ENCODE results near the gene RETREG1. TPM values are rescaled to one million over a fixed set of nuclear protein-coding genes. Genes with fewer than 3 reads are reported as not detected.

The RETREG1 gene
- total and polyA plus RNA-seq, 2 of the 13 experiments (the other 11 are each of a cell fraction or from before 2014, with no cell fraction given): 0.07 TPM; not detected in 1

DNA sequence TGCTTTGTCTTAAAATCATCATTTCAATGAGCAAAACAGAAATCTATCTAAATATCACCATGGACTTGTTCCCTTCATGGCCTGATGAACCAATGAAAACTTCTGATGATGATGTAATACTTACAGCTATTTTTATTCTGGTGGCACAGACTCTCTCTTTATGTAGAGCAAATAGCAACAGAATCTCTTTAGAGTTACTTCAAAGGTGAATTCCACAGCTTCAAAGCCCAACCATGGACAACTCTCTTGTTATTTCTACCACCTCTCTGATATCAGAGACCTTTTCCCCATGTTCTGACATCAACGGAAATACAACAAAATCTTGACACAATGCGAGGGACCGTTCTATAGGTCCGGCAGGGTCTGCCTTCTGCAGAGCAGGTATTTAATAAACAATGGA lies 70.1 kb downstream of the RETREG1 start:
- WGBS (ENCODE audit: low lambda C conversion rate): 7% methylated on average over 4 of the region's 4 CpGs
- Histone ChIP-seq H3K9ac (ENCODE audit: insufficient read depth, low read depth, low read length) (no peak overlapping the region), H3K79me2 (ENCODE audit: insufficient read depth, low read length) (no peaks in the 10 kb centered on the region), H3K36me3 (replicated peaks in 1 of 2; ENCODE audit: control insufficient read depth in 1 of 2, insufficient read depth in 2 of 2, low read length in 2 of 2) (no peaks in the 10 kb centered on the region), H3K4me3 (replicated peaks in 1 of 3; ENCODE audit: insufficient read depth in 1 of 3, low read depth in 2 of 3, low read length in 3 of 3) (no peak overlapping the region), H3K27ac (ENCODE audit: extremely low read length, insufficient read depth, low read length) (no peak overlapping the region), H2AFZ (ENCODE audit: low read length) (no peak overlapping the region), H3K4me2 (ENCODE audit: low read depth, low read length) (no peak overlapping the region), H4K20me1 (ENCODE audit: insufficient read depth, low read length) (no peaks in the 10 kb centered on the region), H3K9me3 (ENCODE audit: low read length) (no peaks in the 10 kb centered on the region), H3K27me3 (ENCODE audit: control insufficient read depth in 1 of 2, insufficient read depth in 2 of 2, low read length in 2 of 2) (no peaks in the 10 kb centered on the region; a peak in 1 of 5 replicates), H3K4me1 (ENCODE audit: insufficient read depth, low read length) (no peaks in the 10 kb centered on the region)
- no TSS peak for BruUV-seq (replicated peaks)
- no peak for ATAC-seq
- ChIA-PET POLR2A (no interaction called here), CTCF (ENCODE audit: low intra/inter-chr PET ratio, low total read pairs) (no interaction called here)
- intact Hi-C loops (cut with micrococcal nuclease; ENCODE audit: unreplicated experiment) (no loop called here), in situ Hi-C loops (cut with HindIII; ENCODE audit: extremely low pct_ligation_motif_present, low pct_unique_long_range_greater_than_20kb) (no loop called here)
- no peak for TF ChIP-seq ZNF10 (CRISPR knock-in tag; IDR thresholded peaks at IDR 0.05; ENCODE audit: borderline replicate concordance, low read depth)
- no peak for TF ChIP-seq AGO1 (IDR thresholded peaks at IDR 0.05; ENCODE audit: low read depth, low read length, poor library complexity, severe bottlenecking)
- TF ChIP-seq ADNP (CRISPR knock-in tag; IDR thresholded peaks at IDR 0.05): no peak
- TF ChIP-seq ATF7 (IDR thresholded peaks at IDR 0.05): peak; percentile 33; the same call in 1 of the 2 replicates
- TF ChIP-seq ATF7 (CRISPR knock-in tag; IDR thresholded peaks at IDR 0.05): no peak
- TF ChIP-seq ZMYM3 (CRISPR knock-in tag; IDR thresholded peaks at IDR 0.05): no peak
- TF ChIP-seq, protein P1, sequence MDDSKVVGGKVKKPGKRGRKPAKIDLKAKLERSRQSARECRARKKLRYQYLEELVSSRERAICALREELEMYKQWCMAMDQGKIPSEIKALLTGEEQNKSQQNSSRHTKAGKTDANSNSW (CRISPR knock-in tag; IDR thresholded peaks at IDR 0.05; ENCODE audit: borderline replicate concordance): no peak
- TF ChIP-seq, protein P2, sequence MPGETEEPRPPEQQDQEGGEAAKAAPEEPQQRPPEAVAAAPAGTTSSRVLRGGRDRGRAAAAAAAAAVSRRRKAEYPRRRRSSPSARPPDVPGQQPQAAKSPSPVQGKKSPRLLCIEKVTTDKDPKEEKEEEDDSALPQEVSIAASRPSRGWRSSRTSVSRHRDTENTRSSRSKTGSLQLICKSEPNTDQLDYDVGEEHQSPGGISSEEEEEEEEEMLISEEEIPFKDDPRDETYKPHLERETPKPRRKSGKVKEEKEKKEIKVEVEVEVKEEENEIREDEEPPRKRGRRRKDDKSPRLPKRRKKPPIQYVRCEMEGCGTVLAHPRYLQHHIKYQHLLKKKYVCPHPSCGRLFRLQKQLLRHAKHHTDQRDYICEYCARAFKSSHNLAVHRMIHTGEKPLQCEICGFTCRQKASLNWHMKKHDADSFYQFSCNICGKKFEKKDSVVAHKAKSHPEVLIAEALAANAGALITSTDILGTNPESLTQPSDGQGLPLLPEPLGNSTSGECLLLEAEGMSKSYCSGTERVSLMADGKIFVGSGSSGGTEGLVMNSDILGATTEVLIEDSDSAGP (CRISPR knock-in tag; IDR thresholded peaks at IDR 0.05; ENCODE audit: borderline replicate concordance): no peak
- no peak for TF ChIP-seq ZNF761 (CRISPR knock-in tag; conservative IDR thresholded peaks at IDR 0.05)
- TF ChIP-seq, protein P3, sequence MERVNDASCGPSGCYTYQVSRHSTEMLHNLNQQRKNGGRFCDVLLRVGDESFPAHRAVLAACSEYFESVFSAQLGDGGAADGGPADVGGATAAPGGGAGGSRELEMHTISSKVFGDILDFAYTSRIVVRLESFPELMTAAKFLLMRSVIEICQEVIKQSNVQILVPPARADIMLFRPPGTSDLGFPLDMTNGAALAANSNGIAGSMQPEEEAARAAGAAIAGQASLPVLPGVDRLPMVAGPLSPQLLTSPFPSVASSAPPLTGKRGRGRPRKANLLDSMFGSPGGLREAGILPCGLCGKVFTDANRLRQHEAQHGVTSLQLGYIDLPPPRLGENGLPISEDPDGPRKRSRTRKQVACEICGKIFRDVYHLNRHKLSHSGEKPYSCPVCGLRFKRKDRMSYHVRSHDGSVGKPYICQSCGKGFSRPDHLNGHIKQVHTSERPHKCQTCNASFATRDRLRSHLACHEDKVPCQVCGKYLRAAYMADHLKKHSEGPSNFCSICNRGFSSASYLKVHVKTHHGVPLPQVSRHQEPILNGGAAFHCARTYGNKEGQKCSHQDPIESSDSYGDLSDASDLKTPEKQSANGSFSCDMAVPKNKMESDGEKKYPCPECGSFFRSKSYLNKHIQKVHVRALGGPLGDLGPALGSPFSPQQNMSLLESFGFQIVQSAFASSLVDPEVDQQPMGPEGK (CRISPR knock-in tag; IDR thresholded peaks at IDR 0.05): no peak
- peak; percentile 32 for DNase-seq (ENCODE audit: low spot score)
- no peak for FAIRE-seq

Measured in HepG2 (cell line).